Peyer's patch (tissue), 4 donors: ENCODE data around the gene PKP1.

Experiments
- POLR2A ChIP-seq, 2 donors: fragments of 450-650 bp; IDR thresholded peaks; one replicate each; pipeline ENCODE4 v1.5.1; 2017; ENCODE audit warnings: antibody characterized with exemption in 2 of 2, mild to moderate bottlenecking in 2 of 2, moderate library complexity in 2 of 2
- TF ChIP-seq, protein P1 (sequence below), 6 experiments: fragments of 450-650 bp in 4 of 6; fragments of 200-600 bp in 2 of 6; sonication (generic) in 1 of 6; IDR thresholded peaks; one replicate each; pipeline ENCODE4 v1.5.1; 2017 to 2019; ENCODE audit warnings: antibody characterized with exemption in 6 of 6, mild to moderate bottlenecking in 3 of 6, moderate library complexity in 1 of 6

DNA sequence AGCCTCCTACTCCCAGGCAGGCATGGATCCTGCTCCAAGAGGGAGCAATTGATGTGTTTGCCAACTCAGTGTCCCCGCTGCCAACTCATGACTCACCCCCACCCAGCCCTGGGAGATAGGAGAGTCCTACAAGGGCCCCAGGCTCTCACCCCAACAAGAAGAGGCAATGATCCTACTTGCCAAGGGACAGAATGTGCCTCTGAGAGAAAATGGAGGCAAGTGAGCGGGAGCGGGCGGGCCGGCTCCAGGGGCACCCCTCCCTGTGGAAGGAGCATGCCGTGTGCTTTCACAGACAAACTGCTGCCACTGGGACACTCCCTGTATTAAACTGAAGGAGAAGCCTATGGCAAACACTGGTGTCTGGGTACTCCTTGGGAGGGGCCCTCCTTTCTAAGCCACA, 16.7 kb downstream of the PKP1 start:
- TF ChIP-seq, protein P1, sequence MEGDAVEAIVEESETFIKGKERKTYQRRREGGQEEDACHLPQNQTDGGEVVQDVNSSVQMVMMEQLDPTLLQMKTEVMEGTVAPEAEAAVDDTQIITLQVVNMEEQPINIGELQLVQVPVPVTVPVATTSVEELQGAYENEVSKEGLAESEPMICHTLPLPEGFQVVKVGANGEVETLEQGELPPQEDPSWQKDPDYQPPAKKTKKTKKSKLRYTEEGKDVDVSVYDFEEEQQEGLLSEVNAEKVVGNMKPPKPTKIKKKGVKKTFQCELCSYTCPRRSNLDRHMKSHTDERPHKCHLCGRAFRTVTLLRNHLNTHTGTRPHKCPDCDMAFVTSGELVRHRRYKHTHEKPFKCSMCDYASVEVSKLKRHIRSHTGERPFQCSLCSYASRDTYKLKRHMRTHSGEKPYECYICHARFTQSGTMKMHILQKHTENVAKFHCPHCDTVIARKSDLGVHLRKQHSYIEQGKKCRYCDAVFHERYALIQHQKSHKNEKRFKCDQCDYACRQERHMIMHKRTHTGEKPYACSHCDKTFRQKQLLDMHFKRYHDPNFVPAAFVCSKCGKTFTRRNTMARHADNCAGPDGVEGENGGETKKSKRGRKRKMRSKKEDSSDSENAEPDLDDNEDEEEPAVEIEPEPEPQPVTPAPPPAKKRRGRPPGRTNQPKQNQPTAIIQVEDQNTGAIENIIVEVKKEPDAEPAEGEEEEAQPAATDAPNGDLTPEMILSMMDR (IDR thresholded peaks at IDR 0.05): no peak
- TF ChIP-seq POLR2A (IDR thresholded peaks at IDR 0.05): peak in 1 of 2 donors; percentile 43
